Stimulated activated CD4-positive, alpha-beta T cell treated with anti-CD3 and anti-CD28 coated beads, TNF-alpha, amount 100 ng/mL, for 4 hours (primary cell): ENCODE measurements around the gene LDLRAP1.

ENCODE experiments used
- DNase-seq, 3 experiments: peaks; one replicate each; pipeline ENCODE4 v3.0.0-alpha.2; 2020; ENCODE audit warnings: low read depth in 3 of 3

Gene LDLRAP1

DNA sequence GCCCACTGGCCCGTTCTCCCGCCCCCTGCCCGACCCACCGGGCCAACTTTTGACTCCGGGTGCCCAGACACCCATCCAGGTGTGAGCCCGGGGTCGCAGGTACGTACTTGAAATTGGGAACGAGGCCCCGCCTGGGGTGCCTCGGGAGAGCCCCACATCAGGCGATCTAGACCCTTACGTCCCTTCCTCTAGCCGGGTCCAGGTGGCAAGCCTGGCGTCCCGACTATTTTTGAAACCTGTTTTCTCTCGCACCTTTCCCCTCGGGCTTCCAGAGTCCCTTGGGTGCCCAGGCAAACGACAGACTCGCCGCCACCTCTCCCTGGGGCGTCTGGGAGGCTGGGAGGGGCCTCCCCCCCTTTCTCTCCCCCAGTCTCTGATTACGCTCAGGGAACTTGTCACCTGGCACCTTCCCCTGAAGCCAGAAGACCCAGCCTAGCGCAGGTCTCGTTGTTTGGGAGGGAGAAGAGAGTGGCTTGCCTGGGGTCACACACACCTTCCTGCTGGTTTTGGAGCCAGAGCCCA lies 898 bp downstream of the LDLRAP1 start:
- DNase-seq = no peak

DNA sequence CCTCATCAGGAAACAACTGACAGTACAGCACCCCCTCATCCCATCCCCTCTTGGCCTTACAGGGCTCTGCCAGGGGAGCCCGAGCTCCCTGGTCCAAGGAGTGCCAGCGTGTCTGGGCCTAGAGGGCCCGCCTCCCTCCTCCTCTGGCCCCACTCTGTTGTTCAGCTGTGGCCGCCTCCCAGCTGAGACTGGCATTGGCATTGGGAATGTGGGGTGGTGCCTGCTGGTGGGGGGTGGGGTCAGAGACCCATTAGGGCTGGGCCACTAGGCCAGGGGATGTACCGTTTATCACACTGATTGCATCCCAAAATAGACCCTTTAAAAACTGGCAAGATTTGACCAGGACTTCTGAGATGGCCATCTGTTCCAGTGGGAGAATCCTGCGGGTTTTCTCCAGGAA lies 1.4 kb downstream of the LDLRAP1 start:
- no peak for DNase-seq

- DNase-seq = no peak
These were observed 2.4 kb downstream of the LDLRAP1 start for GRCh38 chr1:25545767-25546166.

DNA sequence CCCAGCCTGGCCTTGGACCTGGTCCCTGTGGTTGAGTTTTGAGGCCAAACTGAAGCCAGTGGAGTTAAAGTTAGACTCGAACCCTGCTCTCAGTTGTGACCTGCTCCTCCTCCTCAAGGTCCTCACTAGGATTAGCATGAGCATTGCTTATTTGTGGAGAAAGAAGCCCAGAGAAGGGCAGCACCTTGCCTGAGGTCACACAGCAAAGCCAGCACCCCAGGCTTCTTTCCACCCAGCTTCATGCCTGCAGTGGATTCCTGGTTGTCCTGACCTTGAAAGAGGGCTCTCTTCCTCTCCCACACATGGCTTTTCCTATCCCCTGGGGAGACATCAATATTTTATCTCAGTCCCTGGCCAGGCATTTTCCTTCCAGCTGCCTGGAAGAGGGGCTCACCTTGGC lies 2.8 kb downstream of the LDLRAP1 start:
- no peak for DNase-seq

DNA sequence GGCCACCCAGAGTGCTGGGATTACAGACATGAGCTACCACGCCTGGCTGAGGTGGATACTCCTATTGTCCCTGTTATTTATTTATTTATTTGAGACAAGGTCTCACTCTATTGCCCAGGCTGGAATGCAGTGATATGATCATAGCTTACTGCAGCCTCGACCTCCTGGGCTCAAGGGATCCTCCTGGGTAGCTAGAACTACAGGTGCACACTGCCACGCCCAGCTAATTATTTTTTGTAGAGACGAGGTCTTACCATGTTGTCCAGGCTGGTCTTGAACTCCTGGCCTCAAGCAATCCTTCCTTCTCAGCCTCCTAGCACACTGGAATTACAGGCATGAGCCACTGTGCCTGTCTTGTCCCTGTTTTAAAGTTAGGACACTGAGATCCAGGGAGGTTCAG lies 5.2 kb downstream of the LDLRAP1 start:
- DNase-seq = no peak

DNA sequence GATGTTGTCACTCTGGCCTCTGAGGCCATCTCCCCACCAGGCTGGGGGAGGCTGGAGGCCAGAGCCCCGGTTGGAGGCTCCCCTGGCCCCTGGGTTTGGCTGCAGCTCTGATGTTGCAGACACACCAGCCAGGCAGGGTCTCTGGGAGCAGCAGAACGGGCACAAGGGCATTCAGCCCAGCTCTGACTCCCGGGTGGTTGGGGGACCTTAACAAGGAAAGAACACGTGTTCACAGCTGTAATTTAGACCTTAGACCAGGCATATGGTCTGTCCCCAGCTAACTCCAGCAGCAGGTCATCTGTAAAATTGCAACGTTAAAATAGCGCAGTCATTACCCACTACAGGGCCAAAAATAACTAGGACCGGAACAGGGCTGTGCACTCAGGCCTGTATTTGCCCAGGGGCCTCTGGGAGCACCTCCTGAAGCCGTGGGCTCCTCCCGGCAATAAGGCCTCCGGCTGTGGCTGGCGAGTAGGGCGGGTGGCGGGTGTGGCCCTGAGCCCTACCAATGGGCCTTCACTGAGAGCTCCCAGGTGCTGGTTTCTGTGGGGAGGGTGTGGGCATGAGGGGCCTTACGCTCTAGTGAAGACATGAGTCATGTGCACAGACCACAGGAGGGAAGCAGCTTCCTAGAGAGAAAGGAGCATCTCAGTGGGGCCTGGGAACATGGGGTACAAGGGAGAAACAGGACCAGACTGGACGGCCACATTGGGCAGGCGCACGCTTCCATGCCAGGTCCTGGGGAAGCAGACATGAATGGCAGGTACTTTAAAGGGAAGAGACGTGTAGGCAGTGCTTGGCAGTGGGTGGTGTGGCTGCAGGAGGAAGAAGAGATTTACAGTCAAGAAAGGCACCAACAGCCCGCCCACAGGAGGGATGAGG lies 6.1 kb downstream of the LDLRAP1 start:
- peak; percentile 58 to 60 (median 59) for DNase-seq

GRCh38 chr1:25550155-25550506 lies 6.7 kb downstream of the LDLRAP1 start:
- no peak for DNase-seq

DNA sequence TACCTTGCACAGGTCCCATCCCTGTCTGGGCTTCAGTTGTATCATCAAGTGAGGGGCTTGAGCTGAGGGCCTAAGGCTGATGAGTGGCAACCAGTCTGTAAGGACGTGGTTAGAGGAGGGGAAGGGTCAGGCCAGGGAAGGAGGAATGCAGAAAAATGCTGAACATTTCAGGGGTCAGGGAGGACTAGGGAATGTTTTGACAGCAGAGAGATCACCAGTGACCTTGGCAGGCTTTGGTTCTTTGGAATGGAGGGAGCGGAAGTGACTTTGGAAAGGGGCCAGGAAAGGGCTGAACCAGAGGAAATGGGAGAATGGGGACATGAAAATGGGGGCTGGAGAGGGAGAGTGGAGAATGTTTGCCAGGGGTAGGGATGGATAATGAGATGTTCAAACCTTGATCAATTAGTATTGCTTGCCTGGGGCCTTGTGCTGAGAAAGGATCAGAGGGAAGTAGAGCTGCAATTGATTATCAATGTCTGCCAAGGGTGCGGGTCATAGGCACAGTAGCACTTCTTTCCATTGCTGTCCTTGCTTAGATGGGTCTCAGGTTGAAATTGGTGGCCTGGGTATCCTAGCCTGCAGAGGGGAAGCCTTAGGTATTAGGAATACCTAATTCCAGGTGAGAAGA lies 7.4 kb downstream of the LDLRAP1 start:
- DNase-seq = no peak

- DNase-seq = no peak
These were observed 10.5 kb downstream of the LDLRAP1 start for GRCh38 chr1:25553749-25554429.

DNA sequence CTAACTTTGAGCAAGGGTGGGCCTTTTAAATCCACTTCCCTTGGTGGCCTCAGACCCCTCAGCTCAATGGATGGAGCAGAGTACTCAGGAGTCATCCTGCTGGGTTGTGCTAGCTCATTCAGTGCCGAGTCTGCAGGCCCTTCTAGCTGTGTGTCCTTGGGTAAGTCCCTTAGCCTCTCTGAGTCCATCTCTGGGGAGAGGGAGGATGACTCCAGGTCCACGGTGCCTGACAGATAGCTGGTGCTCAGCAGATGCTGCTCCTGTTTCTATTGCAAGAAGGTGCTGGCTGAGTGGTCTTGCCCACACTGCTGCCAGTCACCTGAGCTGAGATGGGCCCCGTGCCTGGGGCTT lies 11.0 kb downstream of the LDLRAP1 start:
- no peak for DNase-seq

DNA sequence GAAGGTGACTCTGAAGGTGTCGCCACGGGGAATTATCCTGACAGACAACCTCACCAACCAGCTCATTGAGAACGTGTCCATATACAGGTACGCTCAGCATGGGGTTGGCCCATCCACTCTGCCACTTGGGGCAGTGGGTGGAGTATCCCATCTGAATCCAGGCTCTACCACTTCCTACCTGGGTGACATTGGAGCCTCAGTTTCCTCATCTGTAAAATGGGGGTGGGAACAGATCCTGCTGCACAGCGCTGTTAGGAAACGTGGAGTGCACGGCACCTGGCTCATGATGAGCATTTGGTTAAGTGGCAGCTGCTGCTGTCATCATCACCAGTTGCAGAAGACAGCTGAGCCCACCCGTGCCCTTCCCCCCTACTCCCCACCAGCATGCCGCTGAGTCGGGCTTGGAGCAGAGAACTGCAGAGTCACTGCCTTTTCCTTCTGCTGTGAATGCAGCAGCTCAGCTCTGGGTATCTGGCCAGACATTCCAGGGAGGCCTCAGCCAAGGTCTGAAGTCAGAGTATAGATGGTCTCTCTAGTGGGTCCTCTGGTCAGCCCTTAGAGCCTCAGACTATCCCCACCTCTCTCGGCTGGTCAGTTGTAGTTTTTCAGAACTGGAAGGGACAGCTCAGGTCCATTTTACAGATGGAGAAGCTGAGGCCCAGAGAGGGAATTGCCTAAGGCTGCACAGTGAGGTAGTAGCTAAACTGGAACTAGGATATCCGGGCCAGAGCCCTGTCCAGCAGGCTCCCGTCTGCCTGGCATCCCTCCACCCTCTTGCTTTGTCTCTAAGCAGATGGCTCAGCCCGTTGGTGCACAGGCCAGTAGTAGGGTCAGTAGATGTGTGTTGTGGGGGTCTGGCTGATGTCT lies 11.7 kb downstream of the LDLRAP1 start:
- DNase-seq = no peak

GRCh38 chr1:25555753-25556092 lies 12.3 kb downstream of the LDLRAP1 start:
- DNase-seq = no peak

GRCh38 chr1:25556132-25556670 lies 12.8 kb downstream of the LDLRAP1 start:
- no peak for DNase-seq

DNA sequence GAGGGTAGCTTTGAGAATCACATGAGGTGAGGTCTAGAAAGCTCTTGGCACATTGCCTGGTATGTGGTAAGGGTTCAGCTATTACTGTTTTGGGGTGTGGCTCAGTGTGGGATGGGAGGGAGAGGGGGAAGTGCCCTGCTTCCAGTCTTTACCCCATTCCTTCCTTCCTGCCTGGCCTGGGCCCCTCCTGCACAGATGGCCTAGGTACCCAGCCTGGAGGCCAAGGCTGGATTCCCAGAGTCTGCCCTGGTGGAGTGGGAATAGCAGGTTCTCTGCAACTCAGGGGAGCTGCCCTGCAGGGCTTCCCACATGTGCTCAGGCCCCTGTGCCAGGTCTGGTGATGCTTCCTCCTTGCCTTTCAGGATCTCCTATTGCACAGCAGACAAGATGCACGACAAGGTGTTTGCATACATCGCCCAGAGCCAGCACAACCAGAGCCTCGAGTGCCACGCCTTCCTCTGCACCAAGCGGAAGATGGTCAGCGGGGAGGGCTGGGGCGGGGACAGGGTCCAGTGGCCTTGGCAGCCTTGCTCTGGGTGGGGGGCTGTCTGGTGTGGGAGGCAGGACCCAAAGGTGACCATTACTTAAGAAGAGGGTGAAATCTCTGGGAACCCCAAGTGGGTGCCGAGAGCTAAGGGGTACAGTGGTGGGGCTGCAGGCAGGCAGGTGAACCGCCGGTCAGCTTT lies 13.5 kb downstream of the LDLRAP1 start:
- DNase-seq = no peak

DNA sequence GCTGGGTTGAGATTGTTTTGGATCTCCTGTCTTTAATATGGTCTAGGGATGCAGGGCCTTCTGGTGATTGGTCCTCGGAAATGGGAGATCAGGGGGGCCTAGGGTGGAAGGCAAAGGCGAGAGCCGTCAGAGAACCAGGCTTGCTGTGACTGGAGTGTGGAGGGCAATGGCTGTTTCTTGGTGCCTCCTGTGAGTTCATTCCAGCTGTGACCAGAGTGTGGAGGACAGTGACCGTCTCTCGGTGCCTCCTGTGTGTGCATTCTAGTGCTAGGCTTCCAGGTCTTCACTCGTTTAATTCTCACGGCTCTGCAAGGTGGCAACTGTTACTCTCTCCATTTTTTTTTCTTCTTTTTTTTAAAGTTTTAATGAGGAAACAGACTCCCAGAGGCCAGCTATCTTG lies 14.1 kb downstream of the LDLRAP1 start:
- no peak for DNase-seq

GRCh38 chr1:25559031-25559430 lies 15.6 kb downstream of the LDLRAP1 start:
- DNase-seq = no peak

- DNase-seq = no peak
These were observed 16.6 kb downstream of the LDLRAP1 start for GRCh38 chr1:25560001-25560400.

- no peak for DNase-seq
These were observed 17.4 kb downstream of the LDLRAP1 start for GRCh38 chr1:25560788-25561187.

GRCh38 chr1:25561421-25562100 lies 18.2 kb downstream of the LDLRAP1 start:
- DNase-seq = no peak
